Aorta (tissue), 5 donors: ENCODE results near the gene TGIF2LY. TPM values are rescaled to one million over a fixed set of nuclear protein-coding genes. Genes with fewer than 3 reads are reported as not detected.
"Not testable (repeated sequence)": the region's sequence is repeated elsewhere in the genome, so short reads cannot be mapped to it uniquely, and the experiment has no call there.

Source experiments
- ATAC-seq: fragments of 200-7000 bp; cut with Tn5 transposase; one replicate; pipeline ENCODE4 v1.9.1; 2022; ENCODE audit warnings: moderate library complexity; ENCODE audit not compliant: low FRiP score
- DNase-seq, 2 donors: peaks; one replicate each; pipeline ENCODE4 v3.0.0-alpha.2; 2020
- H3K27ac ChIP-seq, 2 donors: one replicate each; pipeline ENCODE4 v1.5.1; 2013; ENCODE audit warnings: low read length in 2 of 2, mild to moderate bottlenecking in 2 of 2, moderate library complexity in 2 of 2, control low read depth in 1 of 2, inconsistent platforms in 1 of 2, low read depth in 1 of 2
- H3K27me3 ChIP-seq, 2 donors: one replicate each; pipeline ENCODE4 v1.6.1; 2013; ENCODE audit warnings: control low read depth in 1 of 2, low read length in 1 of 2, mild to moderate bottlenecking in 1 of 2, moderate library complexity in 1 of 2; ENCODE audit not compliant: insufficient read depth in 2 of 2, control insufficient read depth in 1 of 2
- H3K36me3 ChIP-seq, 2 donors: one replicate each; pipeline ENCODE4 v1.6.1; 2013; ENCODE audit warnings: control low read depth in 1 of 2, low read length in 1 of 2, mild to moderate bottlenecking in 1 of 2; ENCODE audit not compliant: insufficient read depth in 2 of 2, control insufficient read depth in 1 of 2
- H3K4me1 ChIP-seq, 2 donors: one replicate each; pipeline ENCODE4 v1.6.1; 2013; ENCODE audit warnings: low read length in 2 of 2, control low read depth in 1 of 2, mild to moderate bottlenecking in 1 of 2, moderate library complexity in 1 of 2; ENCODE audit not compliant: insufficient read depth in 2 of 2, control insufficient read depth in 1 of 2
- H3K4me3 ChIP-seq, 2 donors: one replicate each; pipeline ENCODE4 v1.5.1; 2013; ENCODE audit warnings: low read length in 2 of 2, control low read depth in 1 of 2, mild to moderate bottlenecking in 1 of 2
- H3K9me3 ChIP-seq: one replicate; pipeline ENCODE4 v1.6.1; 2013; ENCODE audit warnings: mild to moderate bottlenecking, low read length; ENCODE audit not compliant: control insufficient read depth
- WGBS, 2 donors: extraction: QIAGEN DNeasy Blood & Tissue Kit; methylation state at CpG; one replicate each; pipeline ENCODE4 v1.1.7; 2013; 5-methylcytosine and 5-hydroxymethylcytosine counted together
- intact Hi-C, 2 donors: fragments of 100-400 bp; cut with DNase I; formaldehyde crosslinking; loops; one replicate each; pipeline versions ENCODE4 v1.14.2 to v1.15.0; 2022
- long read RNA-seq, 2 donors: library from polyadenylated mRNA; unstranded; transcript quantifications; one replicate each; pipeline ENCODE4 v2.0.0, GENCODE V29; 2020 to 2021
- polyA plus RNA-seq, 2 donors: library from polyadenylated mRNA; stranded (reverse); fragments of 200-250 nt; gene quantifications; one replicate each; pipeline ENCODE4 v1.2.3, GENCODE V29; 2013
- total RNA-seq, 2 donors: library from RNA; stranded (reverse); fragmentation: NEBNext Ultra II Directional; extraction: Animal tissue kit (Norgen Biotek cat#: 25700); gene quantifications; one replicate each; pipeline ENCODE4 v1.2.1, GENCODE V29; 2021
- donor health status: healthy with polysubstance abuse.
- donor health status: Bipolar disorder and iron deficiency.
- donor health status: DM: no; HTN: no; CAD: no.
- donor health status: DM: no; HTN: no; CAD: no.
- donor health status: DM: yes; HTN: yes; CAD: no.

TGIF2LY gene
- total RNA-seq (not detected), polyA plus RNA-seq (not detected)
- long read RNA-seq, donor 1 = 0 reads
- long read RNA-seq, donor 2 = 0 reads

- 87% methylated on average over 9 of the region's 9 CpGs; no CpG with 5 or more reads in 1 of the 2 donors for WGBS, 2 donors
- H3K4me3 ChIP-seq, DNase-seq, ATAC-seq, intact Hi-C loops, H3K4me1 ChIP-seq, H3K27me3 ChIP-seq, H3K36me3 ChIP-seq, H3K27ac ChIP-seq, H3K9me3 ChIP-seq: not testable (repeated sequence)
Measured at GRCh38 chrY:3578767-3579166, at the start of gene TGIF2LY. Gene TGIF2LY (plus strand): TSS chrY:3579067. CDS start chrY:3579245, 178 bp downstream.
